ENCODE data around the gene PLCE1. TPM values are rescaled to one million over a fixed set of nuclear protein-coding genes. Genes with fewer than 3 reads are reported as not detected.

PLCE1 gene
- total and polyA plus RNA-seq, 2 experiments from 2014 or later = 0.10 to 0.58 TPM

GRCh38 chr10:93992400-93993030, 1.2 kb upstream of the PLCE1 start:
- Histone ChIP-seq H3F3A (replicated peaks; ENCODE audit: low read depth) (no peaks in the 10 kb centered on the region), H3K27me3 (ENCODE audit: insufficient read depth) (peaks cover 69% of the 10 kb centered on the region), H3K36me3 (ENCODE audit: insufficient read depth) (no peaks in the 10 kb centered on the region), H3K79me2 (replicated peaks; ENCODE audit: insufficient read depth) (no peaks in the 10 kb centered on the region), H3K9me2 (ENCODE audit: insufficient read depth) (no peaks in the 10 kb centered on the region), H3K4me2 (no peak overlapping the region), H3K4me3 (no peak overlapping the region), H4K20me1 (replicated peaks; ENCODE audit: insufficient read depth) (peaks cover 3% of the 10 kb centered on the region; the same call in 1 of the 2 replicates), H2AFZ (no peak overlapping the region; the same call in 1 of the 2 replicates), H3K4me1 (ENCODE audit: insufficient read depth) (0 out of 2 replicates have a peak, but pooled peaks cover 3% of the 10 kb centered on the region), H3K27ac (ENCODE audit: low read depth) (no peak overlapping the region)
- no peak for TF ChIP-seq POLR2AphosphoS5 (IDR thresholded peaks at IDR 0.05; ENCODE audit: low read depth)
- TF ChIP-seq, protein P1, sequence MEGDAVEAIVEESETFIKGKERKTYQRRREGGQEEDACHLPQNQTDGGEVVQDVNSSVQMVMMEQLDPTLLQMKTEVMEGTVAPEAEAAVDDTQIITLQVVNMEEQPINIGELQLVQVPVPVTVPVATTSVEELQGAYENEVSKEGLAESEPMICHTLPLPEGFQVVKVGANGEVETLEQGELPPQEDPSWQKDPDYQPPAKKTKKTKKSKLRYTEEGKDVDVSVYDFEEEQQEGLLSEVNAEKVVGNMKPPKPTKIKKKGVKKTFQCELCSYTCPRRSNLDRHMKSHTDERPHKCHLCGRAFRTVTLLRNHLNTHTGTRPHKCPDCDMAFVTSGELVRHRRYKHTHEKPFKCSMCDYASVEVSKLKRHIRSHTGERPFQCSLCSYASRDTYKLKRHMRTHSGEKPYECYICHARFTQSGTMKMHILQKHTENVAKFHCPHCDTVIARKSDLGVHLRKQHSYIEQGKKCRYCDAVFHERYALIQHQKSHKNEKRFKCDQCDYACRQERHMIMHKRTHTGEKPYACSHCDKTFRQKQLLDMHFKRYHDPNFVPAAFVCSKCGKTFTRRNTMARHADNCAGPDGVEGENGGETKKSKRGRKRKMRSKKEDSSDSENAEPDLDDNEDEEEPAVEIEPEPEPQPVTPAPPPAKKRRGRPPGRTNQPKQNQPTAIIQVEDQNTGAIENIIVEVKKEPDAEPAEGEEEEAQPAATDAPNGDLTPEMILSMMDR (conservative IDR thresholded peaks at IDR 0.05; ENCODE audit: low read depth in 2 of 2) = peak in 1 of 2 experiments; percentile 24; a peak in 2 of 4 replicates
- TF ChIP-seq ZNF462 (CRISPR knock-in tag; IDR thresholded peaks at IDR 0.05) = no peak
- TF ChIP-seq EZH2 (IDR thresholded peaks at IDR 0.05; ENCODE audit: low read depth, unreplicated experiment) = peak; percentile 24
- no peak for TF ChIP-seq CREB1 (CRISPR knock-in tag; IDR thresholded peaks at IDR 0.05; ENCODE audit: low read depth)
- DNase-seq (ENCODE audit: low spot score) (peak; percentile 52), ATAC-seq (peak; percentile 19)
- no peaks in the 10 kb centered on the region; the same call in 2 of the 3 replicates for H3K36me3 Mint-ChIP-seq (ENCODE audit: low read depth)
- no peak overlapping the region for H3K27ac Mint-ChIP-seq
- peaks cover 54% of the 10 kb centered on the region for H3K27me3 Mint-ChIP-seq (ENCODE audit: insufficient read depth, low read depth, poor library complexity)
- peak overlapping the region; percentile 57 for H3K4me3 Mint-ChIP-seq
- no peaks in the 10 kb centered on the region; the same call in 2 of the 3 replicates for H3K9me3 Mint-ChIP-seq
- H3K4me1 Mint-ChIP-seq = peaks cover 17% of the 10 kb centered on the region; the same call in 2 of the 3 replicates
